ENCODE results near the gene MXD4.

The MXD4 gene

DNA sequence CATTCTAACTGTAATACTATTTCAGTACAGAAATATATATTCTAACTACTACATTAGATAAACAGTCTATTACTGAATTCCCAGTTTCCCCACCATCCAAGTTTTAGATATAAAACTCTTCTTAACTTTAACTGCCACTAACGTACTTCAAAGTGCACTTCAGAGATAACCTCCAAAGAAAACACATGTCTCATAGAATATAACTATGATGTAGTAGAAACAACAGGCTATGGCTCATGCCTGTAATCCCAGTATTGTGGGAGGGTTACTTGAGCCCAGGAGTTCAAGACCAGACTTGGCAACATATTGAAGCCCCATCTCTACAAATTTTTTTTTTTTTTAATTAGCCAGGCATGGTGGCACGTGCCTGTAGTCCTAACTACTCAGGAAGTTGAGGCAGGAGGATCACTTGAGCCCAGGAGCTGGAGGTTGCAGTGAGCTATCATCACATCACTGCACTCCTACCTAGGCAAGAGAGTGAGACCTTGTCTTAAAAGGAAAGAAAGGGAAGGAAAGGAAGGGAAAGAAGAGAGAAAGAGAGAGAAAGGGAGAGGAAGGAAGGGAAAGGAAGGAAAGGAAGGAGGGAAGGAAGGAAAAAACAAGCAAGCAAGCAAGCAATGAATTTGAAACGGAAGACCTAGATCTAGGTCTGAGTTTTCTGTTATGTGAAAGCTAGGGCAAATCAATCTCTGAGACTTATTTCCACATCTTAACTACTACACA lies 24.8 kb downstream of the MXD4 start:
- no peak for TF ChIP-seq NFIC (IDR thresholded peaks at IDR 0.05)
- no peak for TF ChIP-seq EGR1 (IDR thresholded peaks at IDR 0.05)
- no peak for TF ChIP-seq ZBTB7A (IDR thresholded peaks at IDR 0.05; ENCODE audit: low read depth)
- TF ChIP-seq CEBPB (IDR thresholded peaks at IDR 0.05) = no peak
- TF ChIP-seq EP300 (IDR thresholded peaks at IDR 0.05; ENCODE audit: borderline replicate concordance) = no peak
- TF ChIP-seq, protein P1, sequence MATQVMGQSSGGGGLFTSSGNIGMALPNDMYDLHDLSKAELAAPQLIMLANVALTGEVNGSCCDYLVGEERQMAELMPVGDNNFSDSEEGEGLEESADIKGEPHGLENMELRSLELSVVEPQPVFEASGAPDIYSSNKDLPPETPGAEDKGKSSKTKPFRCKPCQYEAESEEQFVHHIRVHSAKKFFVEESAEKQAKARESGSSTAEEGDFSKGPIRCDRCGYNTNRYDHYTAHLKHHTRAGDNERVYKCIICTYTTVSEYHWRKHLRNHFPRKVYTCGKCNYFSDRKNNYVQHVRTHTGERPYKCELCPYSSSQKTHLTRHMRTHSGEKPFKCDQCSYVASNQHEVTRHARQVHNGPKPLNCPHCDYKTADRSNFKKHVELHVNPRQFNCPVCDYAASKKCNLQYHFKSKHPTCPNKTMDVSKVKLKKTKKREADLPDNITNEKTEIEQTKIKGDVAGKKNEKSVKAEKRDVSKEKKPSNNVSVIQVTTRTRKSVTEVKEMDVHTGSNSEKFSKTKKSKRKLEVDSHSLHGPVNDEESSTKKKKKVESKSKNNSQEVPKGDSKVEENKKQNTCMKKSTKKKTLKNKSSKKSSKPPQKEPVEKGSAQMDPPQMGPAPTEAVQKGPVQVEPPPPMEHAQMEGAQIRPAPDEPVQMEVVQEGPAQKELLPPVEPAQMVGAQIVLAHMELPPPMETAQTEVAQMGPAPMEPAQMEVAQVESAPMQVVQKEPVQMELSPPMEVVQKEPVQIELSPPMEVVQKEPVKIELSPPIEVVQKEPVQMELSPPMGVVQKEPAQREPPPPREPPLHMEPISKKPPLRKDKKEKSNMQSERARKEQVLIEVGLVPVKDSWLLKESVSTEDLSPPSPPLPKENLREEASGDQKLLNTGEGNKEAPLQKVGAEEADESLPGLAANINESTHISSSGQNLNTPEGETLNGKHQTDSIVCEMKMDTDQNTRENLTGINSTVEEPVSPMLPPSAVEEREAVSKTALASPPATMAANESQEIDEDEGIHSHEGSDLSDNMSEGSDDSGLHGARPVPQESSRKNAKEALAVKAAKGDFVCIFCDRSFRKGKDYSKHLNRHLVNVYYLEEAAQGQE (IDR thresholded peaks at IDR 0.05; ENCODE audit: low read depth) = no peak

DNA sequence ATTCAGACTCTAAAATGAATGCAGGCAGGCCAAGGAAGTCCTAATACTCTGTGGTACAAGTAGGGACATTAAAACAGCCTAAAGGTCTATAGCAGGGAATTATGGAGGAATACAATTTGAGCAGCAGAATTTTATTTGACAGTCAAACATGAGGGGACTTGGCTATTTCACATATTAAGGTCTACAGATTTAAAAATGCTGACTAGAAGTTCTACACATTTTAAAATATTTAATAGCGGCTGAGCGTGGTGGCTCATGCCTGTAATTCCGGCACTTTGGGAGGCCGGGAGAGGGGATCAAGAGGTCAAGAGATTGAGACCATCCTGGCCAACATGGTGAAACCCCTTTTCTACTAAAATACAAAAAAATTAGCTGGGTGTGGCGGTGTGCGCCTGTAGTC lies 30.8 kb downstream of the MXD4 start:
- TF ChIP-seq ZBTB7A (IDR thresholded peaks at IDR 0.05; ENCODE audit: low read depth) = no peak
- TF ChIP-seq TCF12 (IDR thresholded peaks at IDR 0.05; ENCODE audit: low read depth) = no peak
- TF ChIP-seq, protein P2, sequence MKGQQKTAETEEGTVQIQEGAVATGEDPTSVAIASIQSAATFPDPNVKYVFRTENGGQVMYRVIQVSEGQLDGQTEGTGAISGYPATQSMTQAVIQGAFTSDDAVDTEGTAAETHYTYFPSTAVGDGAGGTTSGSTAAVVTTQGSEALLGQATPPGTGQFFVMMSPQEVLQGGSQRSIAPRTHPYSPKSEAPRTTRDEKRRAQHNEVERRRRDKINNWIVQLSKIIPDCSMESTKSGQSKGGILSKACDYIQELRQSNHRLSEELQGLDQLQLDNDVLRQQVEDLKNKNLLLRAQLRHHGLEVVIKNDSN (IDR thresholded peaks at IDR 0.05) = no peak
- no peak for TF ChIP-seq TAF1 (IDR thresholded peaks at IDR 0.05; ENCODE audit: low read depth)
- no peak for TF ChIP-seq TEAD4 (IDR thresholded peaks at IDR 0.05)
- no peak for TF ChIP-seq EP300 (IDR thresholded peaks at IDR 0.05; ENCODE audit: borderline replicate concordance)
- no peak for TF ChIP-seq FOXM1 (IDR thresholded peaks at IDR 0.05; ENCODE audit: borderline replicate concordance, low read depth)
- TF ChIP-seq NFIC (IDR thresholded peaks at IDR 0.05) = no peak
- TF ChIP-seq CEBPB (IDR thresholded peaks at IDR 0.05) = no peak
- TF ChIP-seq, protein P1 (IDR thresholded peaks at IDR 0.05; ENCODE audit: low read depth) = no peak
- TF ChIP-seq, protein P3, sequence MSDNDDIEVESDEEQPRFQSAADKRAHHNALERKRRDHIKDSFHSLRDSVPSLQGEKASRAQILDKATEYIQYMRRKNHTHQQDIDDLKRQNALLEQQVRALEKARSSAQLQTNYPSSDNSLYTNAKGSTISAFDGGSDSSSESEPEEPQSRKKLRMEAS (IDR thresholded peaks at IDR 0.05) = no peak
- no peak for TF ChIP-seq CREB1 (IDR thresholded peaks at IDR 0.05; ENCODE audit: low read depth)
- no peak for TF ChIP-seq EGR1 (IDR thresholded peaks at IDR 0.05)
- TF ChIP-seq YY1 (IDR thresholded peaks at IDR 0.05; ENCODE audit: low read depth) = no peak
- no peak for TF ChIP-seq RAD21 (IDR thresholded peaks at IDR 0.05; ENCODE audit: low read depth)

DNA sequence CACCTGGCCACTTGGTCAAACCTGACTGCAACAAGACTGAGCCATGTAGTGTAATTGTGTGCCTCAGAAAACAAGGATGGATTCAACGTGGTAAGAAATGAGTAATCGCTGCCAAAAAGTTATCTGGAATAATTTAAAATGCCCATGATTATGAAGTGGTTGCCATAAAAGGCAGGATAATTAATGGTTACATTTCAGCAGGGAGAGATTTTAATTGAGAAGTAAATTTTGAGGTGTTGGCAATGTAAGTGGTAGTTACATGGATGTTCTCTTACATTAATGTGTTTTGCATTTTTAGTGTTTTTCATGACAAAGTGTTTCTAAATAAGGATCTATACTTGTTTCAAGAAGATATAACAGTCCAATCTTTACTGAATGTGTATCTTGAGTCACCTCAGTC lies 35.6 kb downstream of the MXD4 start:
- TF ChIP-seq TEAD4 (IDR thresholded peaks at IDR 0.05) (no peak), ZBTB7A (IDR thresholded peaks at IDR 0.05; ENCODE audit: low read depth) (no peak), CEBPB (IDR thresholded peaks at IDR 0.05) (no peak), EGR1 (IDR thresholded peaks at IDR 0.05) (no peak), TCF12 (IDR thresholded peaks at IDR 0.05; ENCODE audit: low read depth) (no peak), YY1 (IDR thresholded peaks at IDR 0.05; ENCODE audit: low read depth) (no peak)
- TF ChIP-seq, protein P2 (IDR thresholded peaks at IDR 0.05) = no peak

DNA sequence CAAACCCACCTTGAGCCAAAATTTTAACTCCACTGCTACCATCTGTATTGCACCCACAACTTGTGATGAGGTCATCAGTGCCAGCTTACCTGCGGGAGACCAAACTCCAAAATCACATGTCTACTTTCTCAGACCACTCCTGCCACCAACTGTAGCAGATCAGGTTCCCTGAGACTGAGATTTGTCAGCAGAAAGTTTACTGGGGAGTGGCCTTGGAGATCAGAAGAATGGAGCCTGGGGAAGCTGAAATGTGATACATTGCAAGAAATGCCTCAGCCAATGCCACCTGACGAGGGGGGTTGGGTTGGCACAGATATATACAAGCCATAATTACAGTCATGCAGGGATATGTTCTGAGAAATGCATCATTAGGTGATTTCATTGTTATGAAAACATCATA lies 39.1 kb downstream of the MXD4 start:
- TF ChIP-seq FOXM1 (IDR thresholded peaks at IDR 0.05; ENCODE audit: borderline replicate concordance, low read depth) (0 out of 2 replicates have a peak, but pooled peaks have one; percentile 31), EGR1 (IDR thresholded peaks at IDR 0.05) (no peak), NFIC (IDR thresholded peaks at IDR 0.05) (peak; percentile 57), ZBTB7A (IDR thresholded peaks at IDR 0.05; ENCODE audit: low read depth) (no peak), TCF12 (IDR thresholded peaks at IDR 0.05; ENCODE audit: low read depth) (peak; percentile 73; the same call in 1 of the 2 replicates), RAD21 (IDR thresholded peaks at IDR 0.05; ENCODE audit: low read depth) (no peak), EP300 (IDR thresholded peaks at IDR 0.05; ENCODE audit: borderline replicate concordance) (peak; percentile 67; the same call in 1 of the 2 replicates), CEBPB (IDR thresholded peaks at IDR 0.05) (no peak), TAF1 (IDR thresholded peaks at IDR 0.05; ENCODE audit: low read depth) (no peak), YY1 (IDR thresholded peaks at IDR 0.05; ENCODE audit: low read depth) (no peak), CREB1 (IDR thresholded peaks at IDR 0.05; ENCODE audit: low read depth) (no peak; the same call in 1 of the 2 replicates), TEAD4 (IDR thresholded peaks at IDR 0.05) (peak; percentile 67)
- TF ChIP-seq, protein P3 (IDR thresholded peaks at IDR 0.05) = peak; percentile 61
- TF ChIP-seq, protein P2 (IDR thresholded peaks at IDR 0.05) = peak; percentile 44
- TF ChIP-seq, protein P1 (IDR thresholded peaks at IDR 0.05; ENCODE audit: low read depth) = no peak

Measured in Ishikawa (cell line).